Keratinocyte (primary cell): Measurements from ENCODE around the gene PFKP. TPM values are rescaled to one million over a fixed set of nuclear protein-coding genes. Genes with fewer than 3 reads are reported as not detected.

Experiments used
- DNase-seq: peaks from one replicate; pipeline ENCODE4 v3.0.0-alpha.2; 2011; ENCODE audit warnings: low read depth, missing footprints, low spot score
- FAIRE-seq: peaks from 2 replicates; lab custom pipeline; 2011; peaks lifted over from hg19 to GRCh38; lab: Jason Lieb, UNC
- H2AFZ ChIP-seq: 2 replicates; pipeline ENCODE4 v1.6.0; 2012; ENCODE audit warnings: low read length, control low read depth, inconsistent platforms; ENCODE audit not compliant: control insufficient read depth
- H3K27ac ChIP-seq: 2 replicates; pipeline ENCODE4 v1.5.1; 2011; ENCODE audit warnings: low read length; ENCODE audit not compliant: control insufficient read depth, insufficient read depth
- H3K27me3 ChIP-seq: 3 replicates; pipeline ENCODE4 v1.6.0; 2011; ENCODE audit warnings: low read length; ENCODE audit not compliant: control insufficient read depth, insufficient read depth; ENCODE audit errors: extremely low read depth
- H3K36me3 ChIP-seq, 2 experiments: 2 replicates in 1 of 2; 3 replicates in 1 of 2; pipeline ENCODE4 v1.5.1; 2011; ENCODE audit warnings: low read length in 2 of 2, mild to moderate bottlenecking in 1 of 2; ENCODE audit not compliant: control insufficient read depth in 2 of 2, insufficient read depth in 2 of 2; ENCODE audit errors: extremely low read depth in 1 of 2
- H3K4me1 ChIP-seq: 3 replicates; pipeline ENCODE4 v1.5.1; 2011; ENCODE audit warnings: low read length; ENCODE audit not compliant: control insufficient read depth, insufficient read depth; ENCODE audit errors: extremely low read depth
- H3K4me2 ChIP-seq: 3 replicates; pipeline ENCODE4 v1.6.0; 2011; ENCODE audit warnings: low read depth, low read length; ENCODE audit not compliant: control insufficient read depth, insufficient read depth; ENCODE audit errors: extremely low read depth
- H3K4me3 ChIP-seq, 3 experiments: fragments of 200-600 bp in 1 of 3; sonication (generic) in 1 of 3; 2 replicates in 2 of 3; 3 replicates in 1 of 3; pipeline ENCODE4 v1.5.1; 2011 to 2016; ENCODE audit warnings: low read length in 3 of 3, mild to moderate bottlenecking in 3 of 3, control low read depth in 2 of 3, inconsistent platforms in 1 of 3, low read depth in 1 of 3, mixed read lengths in 1 of 3, mixed run types in 1 of 3, moderate library complexity in 1 of 3; ENCODE audit not compliant: control insufficient read depth in 2 of 3, insufficient read depth in 2 of 3; ENCODE audit errors: extremely low read depth in 1 of 3
- H3K79me2 ChIP-seq: 2 replicates; pipeline ENCODE4 v1.6.0; 2012; ENCODE audit warnings: low read length; ENCODE audit not compliant: control insufficient read depth, insufficient read depth
- H3K9ac ChIP-seq: 3 replicates; pipeline ENCODE4 v1.6.0; 2011; ENCODE audit warnings: low read length; ENCODE audit not compliant: control insufficient read depth, insufficient read depth; ENCODE audit errors: extremely low read depth
- H3K9me1 ChIP-seq: 3 replicates; pipeline ENCODE4 v1.6.0; 2011; ENCODE audit warnings: low read length; ENCODE audit not compliant: control insufficient read depth, insufficient read depth; ENCODE audit errors: extremely low read depth
- H3K9me3 ChIP-seq: 2 replicates; pipeline ENCODE4 v1.5.1; 2012; ENCODE audit warnings: low read depth, low read length; ENCODE audit not compliant: control insufficient read depth
- H4K20me1 ChIP-seq: 3 replicates; pipeline ENCODE4 v1.6.0; 2011; ENCODE audit warnings: low read length; ENCODE audit not compliant: control insufficient read depth, insufficient read depth; ENCODE audit errors: extremely low read depth
- EZH2 ChIP-seq: IDR thresholded peaks from one replicate; pipeline ENCODE4 v1.6.1; 2012; ENCODE audit warnings: inconsistent platforms, mild to moderate bottlenecking, low read length, moderate library complexity
- dilution Hi-C: fragments of 300-500 bp; cut with MboI; formaldehyde crosslinking; loops from one replicate; pipeline ENCODE4 v1.7.0; 2020; ENCODE audit warnings: low sequenced_read_pairs; ENCODE audit not compliant: extremely low pct_ligation_motif_present
- polyA plus RNA-seq, 5 experiments: library from polyadenylated mRNA; depleted of rRNA in 3 of 5; stranded (reverse) in 3 of 5; stranded (forward) in 1 of 5; unstranded in 1 of 5; fragments of >200 nt; gene quantifications; 1 replicate in 1 of 5; 2 replicates in 3 of 5; 3 replicates in 1 of 5; pipeline versions ENCODE4 v1.2.1 to v1.2.3, GENCODE V29; 2011 to 2012; ENCODE audit warnings: missing spikeins in 2 of 5, low read depth in 1 of 5, low replicate concordance in 1 of 5
- TF ChIP-seq, protein P1 (sequence below), 3 experiments: IDR thresholded peaks in 1 of 3; conservative IDR thresholded peaks in 1 of 3; optimal IDR thresholded peaks in 1 of 3; 2 replicates in 2 of 3; 3 replicates in 1 of 3; pipeline versions ENCODE3 to v1.5.1; 2011; ENCODE audit warnings: low read length in 3 of 3, mild to moderate bottlenecking in 3 of 3, moderate library complexity in 2 of 3, control low read depth in 1 of 3, inconsistent platforms in 1 of 3; ENCODE audit not compliant: insufficient read depth in 2 of 3; ENCODE audit errors: extremely low read depth in 1 of 3

PFKP gene
- polyA plus RNA-seq, 1 donor (not counting 4 experiments of a cell fraction or from before 2014, with no cell fraction given), result 117 TPM

DNA sequence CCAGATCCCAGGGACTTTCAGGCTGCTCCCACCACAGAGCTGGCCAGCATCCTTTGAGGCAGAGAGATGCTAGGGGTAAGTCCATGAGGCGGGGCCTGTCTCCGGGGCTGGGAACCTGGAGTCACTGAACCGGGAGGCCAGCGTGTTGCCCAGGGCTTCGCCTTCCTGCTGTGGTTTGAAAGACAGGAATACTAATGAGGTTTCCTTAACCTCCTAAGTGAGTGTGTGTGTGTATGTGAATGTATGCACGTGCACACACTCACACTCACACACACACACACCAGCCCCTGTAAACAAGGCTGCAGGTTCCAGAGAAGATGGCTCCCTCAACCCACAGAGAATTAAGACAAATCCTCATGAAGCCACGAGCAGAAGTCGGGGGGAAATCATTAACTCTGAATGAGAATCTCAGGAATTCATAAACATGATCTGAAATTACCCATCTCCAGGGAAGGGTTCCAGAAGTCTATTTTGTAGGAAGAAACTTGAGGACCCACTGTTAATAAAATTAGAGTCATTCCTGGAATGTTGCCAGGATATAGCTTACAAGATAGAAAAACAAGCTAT lies 20.3 kb upstream of the PFKP start:
- FAIRE-seq (no peak), DNase-seq (no peak)
- no peaks in the 10 kb centered on the region for H3K36me3 ChIP-seq
- no peak overlapping the region for H3K4me2 ChIP-seq
- no peak overlapping the region for H3K4me3 ChIP-seq
- dilution Hi-C loops, result no loop called here
- H3K9me3 ChIP-seq, result no peaks in the 10 kb centered on the region
- no peaks in the 10 kb centered on the region for H3K9me1 ChIP-seq
- H3K4me1 ChIP-seq, result peaks cover 4% of the 10 kb centered on the region
- H3K27ac ChIP-seq, result no peak overlapping the region
- H3K27me3 ChIP-seq, result peaks cover 10% of the 10 kb centered on the region
- H4K20me1 ChIP-seq, result no peaks in the 10 kb centered on the region
- no peak overlapping the region for H2AFZ ChIP-seq
- H3K79me2 ChIP-seq, result no peaks in the 10 kb centered on the region
- no peak for TF ChIP-seq EZH2
- TF ChIP-seq, protein P1, sequence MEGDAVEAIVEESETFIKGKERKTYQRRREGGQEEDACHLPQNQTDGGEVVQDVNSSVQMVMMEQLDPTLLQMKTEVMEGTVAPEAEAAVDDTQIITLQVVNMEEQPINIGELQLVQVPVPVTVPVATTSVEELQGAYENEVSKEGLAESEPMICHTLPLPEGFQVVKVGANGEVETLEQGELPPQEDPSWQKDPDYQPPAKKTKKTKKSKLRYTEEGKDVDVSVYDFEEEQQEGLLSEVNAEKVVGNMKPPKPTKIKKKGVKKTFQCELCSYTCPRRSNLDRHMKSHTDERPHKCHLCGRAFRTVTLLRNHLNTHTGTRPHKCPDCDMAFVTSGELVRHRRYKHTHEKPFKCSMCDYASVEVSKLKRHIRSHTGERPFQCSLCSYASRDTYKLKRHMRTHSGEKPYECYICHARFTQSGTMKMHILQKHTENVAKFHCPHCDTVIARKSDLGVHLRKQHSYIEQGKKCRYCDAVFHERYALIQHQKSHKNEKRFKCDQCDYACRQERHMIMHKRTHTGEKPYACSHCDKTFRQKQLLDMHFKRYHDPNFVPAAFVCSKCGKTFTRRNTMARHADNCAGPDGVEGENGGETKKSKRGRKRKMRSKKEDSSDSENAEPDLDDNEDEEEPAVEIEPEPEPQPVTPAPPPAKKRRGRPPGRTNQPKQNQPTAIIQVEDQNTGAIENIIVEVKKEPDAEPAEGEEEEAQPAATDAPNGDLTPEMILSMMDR (optimal IDR thresholded peaks at IDR 0.05 in 1 of 3, IDR thresholded peaks at IDR 0.05 in 1 of 3, conservative IDR thresholded peaks at IDR 0.05 in 1 of 3; ENCODE audit: extremely low read depth in 1 of 3, insufficient read depth in 2 of 3, low read length in 3 of 3), result no peak
- no peak overlapping the region for H3K9ac ChIP-seq

DNA sequence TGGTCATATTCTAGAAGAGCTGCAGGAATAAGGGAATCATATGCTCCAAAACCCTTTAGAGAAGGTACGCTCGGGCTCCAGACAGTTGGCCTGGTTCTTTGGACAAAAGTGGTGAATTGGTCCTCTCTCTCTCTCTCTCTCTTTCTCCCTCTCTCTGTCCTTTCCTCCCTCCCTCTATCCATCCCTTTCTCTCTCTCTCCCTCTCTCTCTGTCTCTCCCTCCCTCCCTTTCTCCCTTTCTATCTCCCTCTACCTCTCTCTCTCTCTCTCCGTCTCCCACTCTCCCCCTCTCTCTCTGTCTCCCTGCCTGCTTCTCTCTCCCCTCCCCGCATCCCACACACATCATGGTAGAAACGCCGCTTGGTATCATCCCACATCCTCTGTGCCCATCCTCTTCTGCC lies 19.8 kb upstream of the PFKP start:
- FAIRE-seq (no peak), DNase-seq (no peak)
- H3K27me3 ChIP-seq, result peaks cover 13% of the 10 kb centered on the region
- peaks cover 4% of the 10 kb centered on the region for H3K4me1 ChIP-seq
- no peak overlapping the region for H3K27ac ChIP-seq
- no peak overlapping the region for H3K4me2 ChIP-seq
- no peaks in the 10 kb centered on the region for H3K9me3 ChIP-seq
- H3K4me3 ChIP-seq, result no peak overlapping the region
- H3K79me2 ChIP-seq, result no peaks in the 10 kb centered on the region
- no peak overlapping the region for H2AFZ ChIP-seq
- dilution Hi-C loops, result no loop called here
- H4K20me1 ChIP-seq, result no peaks in the 10 kb centered on the region
- TF ChIP-seq, protein P1 (optimal IDR thresholded peaks at IDR 0.05 in 1 of 3, IDR thresholded peaks at IDR 0.05 in 1 of 3, conservative IDR thresholded peaks at IDR 0.05 in 1 of 3; ENCODE audit: extremely low read depth in 1 of 3, insufficient read depth in 2 of 3, low read length in 3 of 3), result no peak
- TF ChIP-seq EZH2, result no peak
- no peaks in the 10 kb centered on the region for H3K9me1 ChIP-seq
- no peaks in the 10 kb centered on the region for H3K36me3 ChIP-seq
- no peak overlapping the region for H3K9ac ChIP-seq
